ENCODE results near the gene GADL1. TPM values are rescaled to one million over a fixed set of nuclear protein-coding genes. Genes with fewer than 3 reads are reported as not detected.

GADL1 gene
- total and polyA plus RNA-seq, 2 experiments from 2014 or later, result not detected

GRCh38 chr3:30728143-30728542 lies 166.3 kb downstream of the GADL1 start:
- H3K9ac ChIP-seq, result no peak overlapping the region
- in situ Hi-C loops (cut with MboI), result no loop called here
- no peaks in the 10 kb centered on the region for H3K79me2 ChIP-seq (ENCODE audit: insufficient read depth)
- H4K20me1 ChIP-seq (ENCODE audit: insufficient read depth), result no peaks in the 10 kb centered on the region
- H2AFZ ChIP-seq, result no peak overlapping the region
- WGBS, 2 experiments (ENCODE audit: low coverage in 1 of 2, low lambda C conversion rate in 2 of 2, missing lambda C conversion rate in 2 of 2), result 84 to 94% methylated on average over 4 of the region's 4 CpGs
- H3F3A ChIP-seq (ENCODE audit: insufficient read depth), result no peaks in the 10 kb centered on the region
- H3K4me2 ChIP-seq (ENCODE audit: unreplicated experiment), result no peak overlapping the region
- H3K27ac ChIP-seq, result no peak overlapping the region
- H3K9me2 ChIP-seq (ENCODE audit: insufficient read depth), result no peaks in the 10 kb centered on the region
- H3K36me3 ChIP-seq (ENCODE audit: low read depth), result no peaks in the 10 kb centered on the region
- H3K27me3 ChIP-seq (replicated peaks; ENCODE audit: insufficient read depth), result no peaks in the 10 kb centered on the region
- no peak for TF ChIP-seq EZH2phosphoT487 (IDR thresholded peaks at IDR 0.05; ENCODE audit: insufficient read depth, low read depth)
- TF ChIP-seq EZH2 (IDR thresholded peaks at IDR 0.05; ENCODE audit: insufficient read depth, poor library complexity, severe bottlenecking), result no peak
- H3K9me3 ChIP-seq (ENCODE audit: low read depth), result no peaks in the 10 kb centered on the region
- H3K4me1 ChIP-seq (ENCODE audit: insufficient read depth), result no peaks in the 10 kb centered on the region
- no peak for DNase-seq
- H3K4me3 ChIP-seq, result no peak overlapping the region

GRCh38 chr3:30724863-30725262 lies 169.6 kb downstream of the GADL1 start:
- Histone ChIP-seq H3K27ac (no peak overlapping the region), H4K20me1 (ENCODE audit: insufficient read depth) (no peaks in the 10 kb centered on the region), H2AFZ (no peak overlapping the region), H3K27me3 (replicated peaks; ENCODE audit: insufficient read depth) (no peaks in the 10 kb centered on the region), H3K4me1 (ENCODE audit: insufficient read depth) (peaks cover 10% of the 10 kb centered on the region), H3K79me2 (ENCODE audit: insufficient read depth) (no peaks in the 10 kb centered on the region), H3K36me3 (ENCODE audit: low read depth) (no peaks in the 10 kb centered on the region), H3K9me2 (ENCODE audit: insufficient read depth) (no peaks in the 10 kb centered on the region), H3K4me2 (ENCODE audit: unreplicated experiment) (no peak overlapping the region), H3K9ac (no peak overlapping the region), H3K9me3 (ENCODE audit: low read depth) (no peaks in the 10 kb centered on the region), H3F3A (ENCODE audit: insufficient read depth) (no peaks in the 10 kb centered on the region), H3K4me3 (no peak overlapping the region)
- 93 to 96% methylated on average over 3 of the region's 3 CpGs for WGBS, 2 experiments (ENCODE audit: low coverage in 1 of 2, low lambda C conversion rate in 2 of 2, missing lambda C conversion rate in 2 of 2)
- DNase-seq, result no peak
- in situ Hi-C loops (cut with MboI), result no loop called here
- no peak for TF ChIP-seq EZH2phosphoT487 (IDR thresholded peaks at IDR 0.05; ENCODE audit: insufficient read depth, low read depth)
- TF ChIP-seq EZH2 (IDR thresholded peaks at IDR 0.05; ENCODE audit: insufficient read depth, poor library complexity, severe bottlenecking), result no peak

GRCh38 chr3:30723211-30723610 lies 171.2 kb downstream of the GADL1 start:
- DNase-seq, result no peak
- WGBS, 2 experiments (ENCODE audit: low coverage in 1 of 2, low lambda C conversion rate in 2 of 2, missing lambda C conversion rate in 2 of 2), result 44 to 46% methylated on average over 1 of the region's 1 CpG
- in situ Hi-C loops (cut with MboI), result no loop called here
- no peak overlapping the region for H3K4me2 ChIP-seq (ENCODE audit: unreplicated experiment)
- H3K79me2 ChIP-seq (ENCODE audit: insufficient read depth), result no peaks in the 10 kb centered on the region
- no peaks in the 10 kb centered on the region for H3F3A ChIP-seq (ENCODE audit: insufficient read depth)
- H4K20me1 ChIP-seq (ENCODE audit: insufficient read depth), result no peaks in the 10 kb centered on the region
- TF ChIP-seq EZH2 (IDR thresholded peaks at IDR 0.05; ENCODE audit: insufficient read depth, poor library complexity, severe bottlenecking) (no peak), EZH2phosphoT487 (IDR thresholded peaks at IDR 0.05; ENCODE audit: insufficient read depth, low read depth) (no peak)
- no peaks in the 10 kb centered on the region for H3K36me3 ChIP-seq (ENCODE audit: low read depth)
- no peak overlapping the region for H3K4me3 ChIP-seq
- H3K9ac ChIP-seq, result no peak overlapping the region
- H3K9me2 ChIP-seq (ENCODE audit: insufficient read depth), result no peaks in the 10 kb centered on the region
- H3K27me3 ChIP-seq (replicated peaks; ENCODE audit: insufficient read depth), result no peaks in the 10 kb centered on the region
- H3K4me1 ChIP-seq (ENCODE audit: insufficient read depth), result peaks cover 10% of the 10 kb centered on the region
- H3K27ac ChIP-seq, result no peak overlapping the region
- H3K9me3 ChIP-seq (ENCODE audit: low read depth), result no peaks in the 10 kb centered on the region
- no peak overlapping the region for H2AFZ ChIP-seq

- TF ChIP-seq EZH2phosphoT487 (IDR thresholded peaks at IDR 0.05; ENCODE audit: insufficient read depth, low read depth) (no peak), EZH2 (IDR thresholded peaks at IDR 0.05; ENCODE audit: insufficient read depth, poor library complexity, severe bottlenecking) (no peak)
- Histone ChIP-seq H3K79me2 (ENCODE audit: insufficient read depth) (no peaks in the 10 kb centered on the region), H3F3A (ENCODE audit: insufficient read depth) (no peaks in the 10 kb centered on the region), H3K9me2 (ENCODE audit: insufficient read depth) (no peaks in the 10 kb centered on the region), H3K36me3 (ENCODE audit: low read depth) (no peaks in the 10 kb centered on the region), H3K9ac (no peak overlapping the region), H3K27me3 (replicated peaks; ENCODE audit: insufficient read depth) (no peaks in the 10 kb centered on the region), H3K9me3 (ENCODE audit: low read depth) (no peaks in the 10 kb centered on the region), H3K4me1 (ENCODE audit: insufficient read depth) (peaks cover 10% of the 10 kb centered on the region), H4K20me1 (ENCODE audit: insufficient read depth) (no peaks in the 10 kb centered on the region), H3K4me2 (ENCODE audit: unreplicated experiment) (no peak overlapping the region), H2AFZ (no peak overlapping the region), H3K4me3 (no peak overlapping the region), H3K27ac (no peak overlapping the region)
- no peak for DNase-seq
- 75 to 77% methylated on average over 2 of the region's 2 CpGs for WGBS, 2 experiments (ENCODE audit: low coverage in 1 of 2, low lambda C conversion rate in 2 of 2, missing lambda C conversion rate in 2 of 2)
- in situ Hi-C loops (cut with MboI), result no loop called here
Observed at GRCh38 chr3:30721314-30721634, 173.2 kb downstream of the GADL1 start.
